Endothelial cell of umbilical vein (primary cell): Measurements from ENCODE around the gene BCAR3. TPM values are rescaled to one million over a fixed set of nuclear protein-coding genes. Genes with fewer than 3 reads are reported as not detected.

Source experiments
- BruUV-seq: library from RNA; stranded (reverse); fragments of 400-500 nt; replicated peaks from 2 replicates; lab custom pipeline; 2021; lab: Mats Ljungman, UMichigan
- CTCF ChIA-PET: fragments of 300-600, 350-600 bp; sonication (Branson Sonifier 250); formaldehyde crosslinking; loops from one replicate; lab custom pipeline; 2021; ENCODE audit warnings: antibody characterized with exemption, inconsistent platforms; lab: Charles Lee
- POLR2A ChIA-PET: fragments of 300-600, 350-600 bp; sonication (Branson Sonifier 250); formaldehyde crosslinking; loops from one replicate; lab custom pipeline; 2021; ENCODE audit warnings: antibody characterized with exemption, inconsistent platforms; lab: Charles Lee
- DNase-seq: peaks from one replicate; pipeline ENCODE4 v3.0.0-alpha.2; 2011; ENCODE audit warnings: low read depth, low spot score
- FAIRE-seq: peaks from 2 replicates; lab custom pipeline; 2011; peaks lifted over from hg19 to GRCh38; lab: Jason Lieb, UNC
- H2AFZ ChIP-seq: 2 replicates; pipeline ENCODE4 v1.6.0; 2012; ENCODE audit warnings: low read depth, low read length, control low read depth, inconsistent platforms
- H3K27ac ChIP-seq: 2 replicates; pipeline ENCODE4 v1.5.1; 2011; ENCODE audit warnings: low read depth, mild to moderate bottlenecking, control low read depth, low read length, moderate library complexity; ENCODE audit not compliant: insufficient read depth
- H3K27me3 ChIP-seq, 2 experiments: 2 replicates each; pipeline versions ENCODE4 v1.6.0 to v1.6.1; 2011; ENCODE audit warnings: low read length in 2 of 2, mixed read lengths in 1 of 2; ENCODE audit not compliant: control insufficient read depth in 2 of 2, insufficient read depth in 2 of 2
- H3K36me3 ChIP-seq, 2 experiments: 2 replicates in 1 of 2; 3 replicates in 1 of 2; pipeline ENCODE4 v1.5.1; 2011; ENCODE audit warnings: low read length in 2 of 2, mild to moderate bottlenecking in 1 of 2, moderate library complexity in 1 of 2; ENCODE audit not compliant: control insufficient read depth in 2 of 2, insufficient read depth in 2 of 2; ENCODE audit errors: extremely low read depth in 1 of 2
- H3K4me1 ChIP-seq: 3 replicates; pipeline ENCODE4 v1.5.1; 2011; ENCODE audit warnings: mild to moderate bottlenecking, low read length; ENCODE audit not compliant: control insufficient read depth, insufficient read depth; ENCODE audit errors: extremely low read depth
- H3K4me2 ChIP-seq: 2 replicates; pipeline ENCODE4 v1.6.1; 2011; ENCODE audit warnings: low read length, control low read depth, mixed read lengths; ENCODE audit not compliant: insufficient read depth
- H3K4me3 ChIP-seq, 3 experiments: fragments of 200-600 bp in 1 of 3; sonication (generic), shearing (Covaris generic) in 1 of 3; replicated peaks in 1 of 3; 2 replicates each; pipeline ENCODE4 v1.5.1; 2011 to 2016; ENCODE audit warnings: control low read depth in 3 of 3, low read length in 3 of 3, mild to moderate bottlenecking in 2 of 3, inconsistent platforms in 1 of 3, low read depth in 1 of 3, moderate library complexity in 1 of 3; ENCODE audit not compliant: insufficient read depth in 1 of 3
- H3K79me2 ChIP-seq: 2 replicates; pipeline ENCODE4 v1.6.0; 2012; ENCODE audit warnings: low read length, inconsistent platforms; ENCODE audit not compliant: control insufficient read depth, insufficient read depth
- H3K9ac ChIP-seq: replicated peaks from 2 replicates; pipeline ENCODE3; 2011; ENCODE audit warnings: low read length, control low read depth; ENCODE audit not compliant: insufficient read depth; ENCODE audit errors: extremely low read depth
- H3K9me1 ChIP-seq: replicated peaks from 3 replicates; pipeline ENCODE4 v1.6.0; 2011; ENCODE audit warnings: mild to moderate bottlenecking, low read length; ENCODE audit not compliant: control insufficient read depth, insufficient read depth; ENCODE audit errors: extremely low read depth
- H3K9me3 ChIP-seq: replicated peaks from 2 replicates; pipeline ENCODE4 v1.5.1; 2012; ENCODE audit warnings: low read length, inconsistent platforms; ENCODE audit not compliant: control insufficient read depth, insufficient read depth
- H4K20me1 ChIP-seq: replicated peaks from 2 replicates; pipeline ENCODE3; 2011; ENCODE audit warnings: mild to moderate bottlenecking, low read length; ENCODE audit not compliant: control insufficient read depth, insufficient read depth; ENCODE audit errors: extremely low read depth
- CTCF ChIP-seq, 2 donors: IDR thresholded peaks; 1 replicate in 1 of 2; 2 replicates in 1 of 2; pipeline ENCODE4 v1.5.1; 2011; ENCODE audit warnings: low read length in 2 of 2, mild to moderate bottlenecking in 2 of 2, moderate library complexity in 2 of 2, control low read depth in 1 of 2, inconsistent platforms in 1 of 2, low read depth in 1 of 2; ENCODE audit not compliant: insufficient read depth in 1 of 2; ENCODE audit errors: extremely low read depth in 1 of 2
- EZH2 ChIP-seq: IDR thresholded peaks from 2 replicates; pipeline ENCODE4 v1.6.1; 2012; ENCODE audit warnings: borderline replicate concordance, low read depth, mild to moderate bottlenecking, moderate library complexity, low read length, inconsistent platforms; ENCODE audit not compliant: severe bottlenecking
- FOS ChIP-seq: IDR thresholded peaks from 2 replicates; pipeline ENCODE4 v1.6.1; 2011; ENCODE audit warnings: mild to moderate bottlenecking, low read length, moderate library complexity, borderline replicate concordance; ENCODE audit not compliant: insufficient read depth
- GATA2 ChIP-seq: IDR thresholded peaks from 2 replicates; pipeline ENCODE4 v1.7.0; 2011; ENCODE audit warnings: low read depth, mild to moderate bottlenecking, moderate library complexity, mixed read lengths, low read length; ENCODE audit not compliant: insufficient read length, insufficient read depth
- JUN ChIP-seq: IDR thresholded peaks from 2 replicates; pipeline ENCODE4 v1.6.1; 2011; ENCODE audit warnings: borderline replicate concordance, low read depth; ENCODE audit not compliant: insufficient read length, insufficient read depth
- MAX ChIP-seq: IDR thresholded peaks from 2 replicates; pipeline ENCODE4 v1.6.1; 2011; ENCODE audit not compliant: insufficient read depth, insufficient read length
- MYC ChIP-seq: IDR thresholded peaks from one replicate; pipeline ENCODE4 v1.6.1; 2011; ENCODE audit warnings: mild to moderate bottlenecking, low read depth, low read length
- POLR2A ChIP-seq: IDR thresholded peaks from 2 replicates; pipeline ENCODE4 v1.6.1; 2012; ENCODE audit warnings: low read depth, mild to moderate bottlenecking, control low read depth, low read length
- POLR2AphosphoS5 ChIP-seq: IDR thresholded peaks from 2 replicates; pipeline ENCODE4 v1.6.1; 2012; ENCODE audit warnings: low read depth, mild to moderate bottlenecking, control low read depth, low read length, moderate library complexity; ENCODE audit not compliant: insufficient read depth
- dilution Hi-C: fragments of 300-500 bp; cut with MboI; formaldehyde crosslinking; loops from one replicate; pipeline ENCODE4 v1.15.0; 2019; ENCODE audit warnings: low sequenced_read_pairs; ENCODE audit not compliant: extremely low pct_ligation_motif_present
- intact Hi-C: fragments of 100-400 bp; cut with micrococcal nuclease; formaldehyde crosslinking; loops from one replicate; pipeline ENCODE4 v1.10.0; 2022
- polyA plus RNA-seq, 4 experiments: library from polyadenylated mRNA; depleted of rRNA in 3 of 4; stranded (reverse) in 3 of 4; unstranded in 1 of 4; fragments of >200 nt; gene quantifications; 2 replicates each; pipeline versions ENCODE4 v1.2.1 to v1.2.3, GENCODE V29; 2011 to 2012; ENCODE audit warnings: missing spikeins in 1 of 4
- total RNA-seq: library from RNA; stranded (reverse); gene quantifications from 2 replicates; pipeline ENCODE4 v1.2.3, GENCODE V29; 2021

Gene BCAR3
- total and polyA plus RNA-seq, 2 donors (not counting 3 experiments of a cell fraction or from before 2014, with no cell fraction given) = 17.5 to 32.9 TPM

GRCh38 chr1:93607814-93608186 is 73.8 kb downstream of the BCAR3 start:
- Histone ChIP-seq H3K9ac (no peak overlapping the region), H3K4me2 (no peak overlapping the region), H3K9me1 (no peaks in the 10 kb centered on the region), H3K27ac (no peak overlapping the region), H3K27me3 (no peaks in the 10 kb centered on the region), H4K20me1 (peaks cover 4% of the 10 kb centered on the region), H3K79me2 (peaks cover 100% of the 10 kb centered on the region), H3K36me3 (no peaks in the 10 kb centered on the region), H3K9me3 (no peaks in the 10 kb centered on the region), H2AFZ (no peak overlapping the region), H3K4me1 (peaks cover 42% of the 10 kb centered on the region), H3K4me3 (no peak overlapping the region)
- BruUV-seq = no TSS peak
- DNase-seq = no peak
- FAIRE-seq = no peak
- intact Hi-C loops (loop anchor here (2.0 kb wide), 1 partner anchor 41 kb away; no protein-coding TSS in a partner anchor), dilution Hi-C loops (no loop called here)
- POLR2A ChIA-PET = no interaction called here
- CTCF ChIA-PET = interaction anchor here (0.9 to 6.6 kb wide), 10 partner anchors 9 to 238 kb away, joined by 3 to 25 read pairs (median 8); no protein-coding TSS in a partner anchor
- no peak for TF ChIP-seq POLR2A
- TF ChIP-seq CTCF (IDR thresholded peaks at IDR 0.05; ENCODE audit: extremely low read depth in 1 of 2, insufficient read depth in 1 of 2, low read depth in 1 of 2, low read length in 2 of 2) = no peak
- TF ChIP-seq FOS = no peak
- TF ChIP-seq MYC = no peak
- TF ChIP-seq JUN = no peak
- TF ChIP-seq GATA2 = no peak
- no peak for TF ChIP-seq MAX
- TF ChIP-seq EZH2 = no peak
- no peak for TF ChIP-seq POLR2AphosphoS5
